ENCODE data around the gene PPP1R2.
A peak's percentile ranks its signal among the peaks of the same experiment; 100 is the strongest.
"Not testable (repeated sequence)": the region's sequence is repeated elsewhere in the genome, so short reads cannot be mapped to it uniquely, and the experiment has no call there.

Gene PPP1R2

DNA sequence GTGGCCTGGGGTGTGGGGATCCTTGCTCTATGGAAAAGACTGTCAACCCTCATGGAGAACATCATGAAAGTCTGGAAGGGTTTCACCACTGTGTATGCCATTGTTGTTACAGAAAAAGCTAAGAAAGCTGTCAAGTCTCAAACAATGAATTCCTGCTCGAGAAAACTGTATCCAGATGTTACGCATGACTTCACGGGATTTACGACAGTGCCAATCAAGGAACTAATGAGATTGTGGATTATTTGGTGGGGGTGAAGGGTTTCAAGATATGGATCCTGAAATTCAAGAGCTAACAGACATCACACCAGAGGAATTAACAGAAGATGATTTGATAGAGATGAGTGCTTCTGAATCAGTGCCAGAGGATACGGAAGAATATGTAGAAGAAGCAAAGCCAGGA, 7.8 kb downstream of the PPP1R2 start:
- no peak for DNase-seq

DNA sequence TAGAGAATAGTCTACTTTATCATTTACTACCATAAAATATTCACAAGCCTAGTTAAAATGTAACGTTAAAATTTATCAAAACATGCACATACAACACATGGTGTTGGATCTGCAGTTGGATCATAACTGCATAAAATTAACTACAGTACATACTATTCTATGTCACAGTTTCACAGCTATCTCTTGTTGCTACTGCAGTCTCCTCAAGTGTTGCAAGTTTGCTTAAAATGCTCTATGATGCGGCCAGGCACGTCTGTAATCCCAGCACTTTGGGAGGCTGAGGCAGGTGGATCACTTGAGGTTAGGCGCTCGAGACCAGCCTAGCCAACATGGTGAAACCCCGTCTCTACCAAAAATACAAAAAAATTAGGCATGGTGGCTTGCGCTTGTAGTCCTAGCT, 10.3 kb downstream of the PPP1R2 start:
- DNase-seq: no peak

DNA sequence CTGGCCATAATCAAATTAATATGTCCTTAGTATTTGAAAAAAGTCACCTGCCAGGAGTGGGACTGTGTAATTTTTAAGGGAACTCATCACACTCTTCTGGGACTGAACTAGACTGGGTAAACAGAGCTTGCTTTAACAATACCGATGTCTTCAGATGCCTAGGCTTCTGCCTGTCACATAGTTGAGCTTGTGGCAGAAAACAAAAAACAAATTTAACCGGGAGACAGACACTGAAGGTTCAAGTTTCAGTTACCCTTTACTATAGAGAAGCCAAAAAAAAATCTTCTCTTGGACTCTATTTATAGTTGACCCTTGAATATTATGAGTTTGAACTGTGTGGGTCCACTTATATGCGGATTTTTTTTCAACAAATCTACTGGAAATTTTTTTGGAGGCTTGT, 10.8 kb downstream of the PPP1R2 start:
- DNase-seq: no peak

DNA sequence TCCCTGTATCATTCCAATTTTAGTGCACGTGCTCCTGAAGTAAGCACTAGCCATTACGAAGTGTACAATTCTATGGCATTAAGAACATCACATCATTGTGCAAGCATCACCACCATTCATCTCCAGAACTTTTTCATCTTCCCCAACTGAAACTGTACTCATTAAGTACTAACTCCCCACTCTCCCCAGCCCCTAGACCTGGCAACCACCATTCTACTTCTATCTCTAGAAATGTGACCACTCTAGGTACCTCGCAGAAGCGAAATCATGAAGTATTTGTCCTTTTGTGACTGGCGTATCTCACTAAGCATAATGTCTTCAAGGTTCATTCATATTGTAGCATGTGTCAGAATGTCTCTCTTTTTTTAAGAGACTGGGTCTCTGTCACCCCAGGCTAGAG, 11.4 kb downstream of the PPP1R2 start:
- no peak for DNase-seq

DNA sequence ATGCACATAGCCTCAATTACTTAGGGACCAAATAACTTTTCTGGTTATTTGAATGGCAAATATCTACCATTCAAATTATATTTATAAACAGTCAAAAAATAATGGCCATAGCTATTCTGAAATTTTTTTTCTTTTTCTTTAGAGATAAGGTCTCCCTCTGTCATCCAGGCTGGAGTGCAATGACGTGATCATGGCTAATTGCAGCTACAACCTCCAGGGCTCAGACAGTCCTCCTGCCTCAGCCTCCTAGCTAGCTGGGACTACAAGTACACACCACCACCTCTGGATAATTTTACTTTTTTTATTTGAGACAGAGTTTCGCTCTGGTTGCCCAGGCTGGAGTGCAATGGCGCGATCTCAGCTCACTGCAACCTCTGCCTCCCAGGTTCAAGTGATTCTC, 16.6 kb downstream of the PPP1R2 start:
- no peak for DNase-seq

DNA sequence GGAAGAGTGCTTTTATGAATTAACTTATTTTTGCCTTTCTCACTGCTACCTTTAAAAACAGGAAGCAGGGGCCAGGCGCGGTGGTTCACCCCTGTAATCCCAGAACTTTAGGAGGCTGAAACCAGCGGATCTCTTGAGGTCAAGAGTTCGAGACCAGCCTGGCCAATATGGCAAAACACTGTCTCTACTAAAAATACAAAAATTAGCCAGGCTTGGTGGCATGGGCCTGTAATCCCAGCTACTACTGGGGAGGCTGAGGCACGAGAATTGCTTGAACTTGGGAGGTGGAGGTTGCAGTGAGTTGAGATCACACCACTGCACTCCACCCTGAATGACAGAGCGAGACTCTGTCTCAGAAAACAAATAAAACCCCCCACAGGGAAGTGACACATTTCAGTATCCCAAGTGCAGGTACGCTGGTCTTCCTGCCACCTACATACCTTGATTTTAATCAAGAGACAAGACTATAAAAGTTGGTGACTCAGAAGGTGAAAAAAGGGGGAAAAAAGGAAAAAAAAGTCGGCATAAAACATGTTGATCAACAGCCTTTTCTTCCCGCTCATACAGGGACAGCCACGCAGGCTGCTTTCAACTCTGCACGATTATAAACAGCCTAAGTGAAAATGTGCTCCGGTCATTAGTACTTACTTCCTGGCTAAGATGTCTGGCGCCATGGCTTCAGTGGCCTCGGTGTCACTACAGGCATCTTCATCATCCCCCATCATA, 18.8 kb downstream of the PPP1R2 start:
- DNase-seq: peak in 2 of 5 experiments; percentile 20 to 68

DNA sequence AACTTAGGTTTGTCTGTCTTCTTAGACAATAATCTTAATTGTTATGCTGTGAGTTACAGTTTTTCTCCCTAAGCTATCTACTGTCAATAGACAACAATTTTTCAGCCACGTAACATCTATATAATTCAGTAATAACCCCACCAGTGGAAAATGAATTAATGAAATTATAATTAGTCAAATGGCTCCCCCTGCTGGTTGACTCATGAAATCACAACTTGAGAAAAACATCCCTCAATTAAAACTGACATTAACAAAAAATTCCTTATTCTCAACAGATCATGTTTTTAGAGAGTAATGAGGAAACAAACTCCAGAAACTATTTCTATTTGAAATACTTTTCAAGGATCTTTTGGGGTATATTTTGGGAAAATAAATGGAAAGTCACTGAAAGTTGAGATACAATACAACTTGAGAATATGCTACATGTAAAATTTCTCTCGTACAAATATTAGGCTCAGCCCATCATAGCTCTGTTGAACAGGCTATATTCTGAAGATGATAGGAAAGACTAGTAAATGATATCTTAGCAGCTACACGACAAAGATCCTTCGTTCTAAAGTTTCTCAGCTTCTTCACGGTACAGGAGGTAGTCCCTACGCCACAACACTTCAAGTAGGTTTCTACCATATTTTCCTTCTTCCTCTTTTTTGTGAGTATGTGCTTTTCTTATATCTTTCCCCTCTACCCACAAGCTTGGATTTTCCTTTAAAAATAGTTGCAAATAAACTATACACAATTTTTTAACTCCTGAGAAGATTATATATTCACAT, 20.7 kb downstream of the PPP1R2 start:
- DNase-seq: peak in 1 of 5 experiments; percentile 34

DNA sequence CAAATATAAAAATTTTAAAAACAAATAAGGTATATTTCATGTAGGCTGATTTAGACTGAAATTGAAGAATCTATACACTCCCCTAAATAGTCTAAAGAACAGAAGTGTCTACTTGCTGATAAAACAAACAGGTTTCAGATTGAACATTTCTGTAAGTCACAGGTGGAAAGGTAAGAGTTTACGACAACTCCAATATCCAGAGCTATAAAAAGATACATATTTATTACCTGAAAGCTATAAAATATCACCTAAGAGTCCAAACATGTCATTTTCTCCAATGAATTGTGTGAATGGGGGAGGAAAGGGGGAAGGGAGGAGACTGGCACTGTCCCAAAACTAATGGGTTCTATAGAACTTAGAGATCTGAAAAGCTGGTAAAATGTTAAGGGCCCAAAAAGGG, 26.1 kb downstream of the PPP1R2 start:
- DNase-seq: no peak

DNA sequence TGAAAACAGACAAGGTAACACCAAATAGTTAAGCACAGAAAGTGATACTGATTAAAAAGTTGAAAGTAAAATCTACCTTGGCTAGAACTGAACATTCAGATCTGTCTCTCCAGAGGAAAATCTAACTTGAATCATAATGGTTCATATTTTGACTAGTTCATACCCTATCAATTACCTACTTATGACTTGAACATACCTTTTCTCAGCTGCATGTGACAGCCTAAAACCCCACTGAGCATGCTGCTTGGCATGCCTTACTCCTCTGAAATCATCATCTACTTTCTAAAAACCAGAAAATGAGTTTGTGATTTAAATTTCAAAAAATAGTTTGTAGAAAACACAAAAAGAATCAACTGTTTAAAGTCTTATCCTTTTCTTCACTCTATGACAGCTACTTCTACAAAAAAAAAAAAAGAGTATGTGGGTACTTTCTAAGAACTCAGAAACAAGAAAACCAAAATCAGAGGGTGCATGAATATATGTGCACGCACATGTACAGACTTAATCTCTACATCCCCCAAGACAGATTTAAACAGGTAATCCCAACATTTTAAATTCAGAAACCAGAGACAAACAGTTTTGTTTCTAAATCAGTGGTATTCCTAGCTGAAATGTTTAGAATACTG, 28.4 kb downstream of the PPP1R2 start:
- not testable (repeated sequence) for DNase-seq

DNA sequence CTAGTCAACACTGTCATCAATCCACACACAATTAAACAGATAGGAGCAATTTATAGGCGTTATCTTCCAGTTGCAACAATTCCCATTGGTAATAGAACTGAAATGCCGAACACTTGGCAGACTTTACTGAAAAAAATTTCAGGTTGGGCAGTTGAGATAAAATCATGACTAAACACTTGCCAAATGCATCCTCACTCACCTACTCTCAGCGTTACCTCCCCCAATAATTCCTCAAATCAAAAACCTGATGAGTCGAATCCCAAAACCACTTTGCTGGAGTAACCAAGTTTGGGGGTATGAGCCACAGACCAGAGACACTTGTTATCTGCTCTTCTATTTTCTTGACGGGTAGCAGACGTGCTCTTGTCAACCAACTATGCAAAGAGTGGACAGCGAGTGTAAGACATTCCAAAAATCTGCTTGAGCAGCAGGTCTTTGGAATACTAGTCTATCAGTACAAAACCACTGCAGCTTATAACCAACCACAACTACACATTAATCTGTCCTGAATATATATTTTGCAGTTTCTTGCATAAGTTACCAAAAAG, 30.3 kb downstream of the PPP1R2 start:
- DNase-seq: no peak

DNA sequence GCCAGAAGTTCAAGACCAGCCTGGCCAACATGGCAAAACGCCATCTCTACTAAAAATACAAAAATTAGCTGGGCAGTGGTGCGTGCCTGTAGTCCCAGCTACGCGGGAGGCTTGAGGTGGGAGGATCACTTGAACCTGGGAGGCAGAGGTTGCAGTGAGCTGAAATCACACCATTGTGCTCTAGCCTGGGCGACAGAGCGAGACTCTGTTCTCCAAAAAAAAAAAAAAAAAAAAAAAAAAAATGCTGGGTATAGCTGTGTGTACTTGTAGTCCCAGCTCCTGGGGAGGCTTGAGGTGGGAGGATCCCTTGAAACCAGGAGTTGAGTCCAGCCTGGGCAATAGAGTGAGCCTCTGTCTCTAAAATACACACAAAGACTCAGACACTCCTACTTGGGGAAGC, 32.0 kb downstream of the PPP1R2 start:
- no peak for DNase-seq

DNA sequence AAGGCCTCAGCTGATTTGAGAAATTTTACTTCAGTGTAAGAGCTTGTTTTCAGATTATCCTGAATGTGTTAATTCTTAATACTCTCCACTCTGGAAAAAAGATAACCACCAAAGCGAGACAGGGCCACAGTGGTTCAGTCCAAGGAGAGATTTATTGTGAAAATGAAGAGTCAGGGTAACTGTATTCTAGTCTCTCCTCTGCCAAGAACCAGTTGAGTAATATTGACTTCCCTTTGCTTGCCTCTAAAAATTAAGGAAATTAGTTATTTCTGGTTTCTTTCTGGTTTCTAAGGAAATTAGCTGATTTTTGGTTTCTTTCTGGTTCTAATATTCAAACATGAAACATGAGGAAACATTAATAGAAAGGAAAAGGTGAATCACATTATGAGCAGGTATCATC, 34.9 kb downstream of the PPP1R2 start:
- DNase-seq: no peak

DNA sequence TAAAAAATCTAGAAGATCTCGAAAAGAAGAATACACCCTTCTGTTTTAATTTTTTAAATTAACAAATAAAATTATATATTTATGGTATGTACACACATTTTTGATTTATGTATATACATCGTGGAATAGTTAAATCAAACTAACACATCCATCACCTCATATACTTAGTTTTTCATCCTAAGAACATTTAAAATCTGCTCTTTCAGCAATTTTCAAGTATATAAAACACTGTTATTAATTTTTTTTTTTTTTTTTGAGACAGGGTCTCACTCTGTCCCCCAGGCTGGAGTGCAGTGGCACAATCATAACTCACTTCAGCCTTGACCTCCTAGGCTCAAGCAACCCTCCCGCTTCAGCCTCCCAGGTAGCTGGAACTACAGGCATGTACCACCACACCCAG, 67.5 kb downstream of the PPP1R2 start:
- DNase-seq: no peak

DNA sequence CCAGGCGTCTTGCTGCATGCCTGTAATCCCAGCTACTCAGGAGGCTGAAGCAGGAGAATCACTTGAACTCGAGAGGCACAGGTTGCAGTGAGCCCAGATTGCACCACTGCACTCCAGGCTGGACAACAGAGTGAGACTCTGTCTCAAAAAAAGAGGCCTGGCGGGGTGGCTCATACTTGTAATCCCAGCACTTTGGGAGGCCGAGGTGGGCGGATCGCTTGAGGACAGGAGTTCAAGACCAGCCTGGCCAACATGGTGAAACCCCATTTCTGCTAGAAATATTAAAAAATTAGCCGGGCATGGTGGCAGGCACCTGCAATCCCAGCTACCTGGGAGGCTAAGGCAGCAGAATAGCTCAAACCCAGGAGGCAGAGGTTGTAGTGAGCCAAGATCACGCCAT, 68.0 kb downstream of the PPP1R2 start:
- DNase-seq: not testable (repeated sequence)

DNA sequence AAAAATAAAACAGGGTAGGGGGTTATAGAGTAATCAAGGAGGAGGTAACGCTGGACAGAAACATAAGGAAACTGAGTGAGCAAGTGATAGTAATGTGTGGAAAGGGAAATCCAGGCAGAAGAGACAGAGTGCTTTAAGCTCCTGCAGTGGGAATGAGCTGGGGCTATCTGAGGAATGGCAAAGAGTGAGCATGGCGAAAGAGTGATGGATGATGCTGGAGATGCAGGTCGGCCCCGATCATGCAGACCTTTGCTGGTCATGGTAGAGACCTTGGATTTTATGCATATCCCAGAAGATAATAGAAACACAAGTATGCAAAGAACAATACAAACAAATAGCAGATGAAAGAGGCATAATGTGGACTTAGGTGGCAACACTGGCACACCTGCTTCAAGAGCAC, 74.3 kb downstream of the PPP1R2 start:
- DNase-seq: no peak

DNA sequence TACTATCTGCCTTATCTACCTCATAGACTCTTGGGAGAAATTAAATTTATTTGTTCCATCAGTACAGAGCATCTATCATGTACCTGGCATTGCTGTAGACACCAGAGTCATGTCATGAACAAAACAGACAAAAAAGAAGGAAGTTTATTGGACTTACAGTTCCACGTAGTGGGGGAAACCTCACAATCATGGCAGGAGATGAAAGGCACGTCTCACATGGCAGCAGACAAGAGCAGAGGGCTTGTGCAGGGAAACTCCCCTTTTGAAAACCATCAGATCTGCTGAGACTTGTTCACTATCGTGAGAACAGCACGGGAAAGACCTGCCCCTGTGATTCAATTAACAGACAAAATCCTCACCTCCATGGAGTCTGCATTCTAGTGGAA, 74.7 kb downstream of the PPP1R2 start:
- DNase-seq: peak in 1 of 5 experiments; percentile 48

DNA sequence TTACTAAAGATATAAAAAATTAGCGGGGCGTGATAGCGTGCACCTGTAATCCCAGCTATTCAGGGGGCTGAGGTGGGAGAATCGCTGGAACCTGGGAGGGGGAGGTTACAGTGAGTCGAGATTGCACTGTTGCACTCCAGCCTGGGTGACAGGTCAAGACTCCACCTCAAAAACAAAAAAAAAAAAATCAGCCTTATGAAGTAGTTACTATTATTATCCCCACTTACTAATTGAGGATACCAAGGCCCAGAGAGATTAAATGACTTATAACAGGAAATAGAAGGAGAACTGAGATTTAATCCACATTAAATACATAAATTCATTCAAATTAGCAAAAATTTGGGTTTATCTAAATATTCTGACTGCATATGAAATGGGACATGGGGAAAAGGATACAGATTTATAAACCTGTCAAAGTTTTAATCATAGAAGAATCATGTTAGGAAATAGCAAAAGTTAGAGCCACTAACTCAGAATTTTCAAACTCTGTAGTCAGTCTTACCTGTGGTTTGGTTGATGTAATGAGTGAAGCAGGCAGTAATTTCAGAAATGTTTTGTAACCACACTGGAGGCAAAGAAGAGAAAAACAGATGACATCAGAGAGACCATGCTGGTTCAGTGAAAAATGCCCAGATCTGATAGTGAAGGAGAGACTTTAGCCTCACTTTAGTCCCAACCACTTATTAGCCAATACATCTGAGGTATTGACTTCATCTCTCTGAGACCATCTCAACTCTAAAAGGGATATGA, 75.3 kb downstream of the PPP1R2 start:
- peak in 1 of 5 experiments; percentile 84 for DNase-seq

DNA sequence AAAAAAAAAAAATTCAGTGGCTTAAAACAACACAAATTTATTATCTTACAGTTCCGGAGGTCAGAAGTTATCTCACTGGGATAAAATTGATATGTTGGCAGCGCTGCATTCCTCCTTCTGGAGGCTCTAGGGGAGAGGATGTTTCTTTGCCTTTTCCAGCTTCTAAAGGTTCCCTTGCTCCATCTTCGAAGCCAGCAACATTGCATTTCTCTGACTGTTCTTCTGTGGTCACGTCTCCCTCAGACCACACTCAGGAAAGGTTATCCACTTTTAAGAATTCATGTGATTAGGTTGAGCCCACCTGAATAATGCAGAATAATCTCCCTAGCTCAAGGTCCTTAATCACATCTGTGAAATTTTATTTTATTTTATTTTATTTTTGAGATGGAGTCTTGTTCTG, 76.9 kb downstream of the PPP1R2 start:
- no peak for DNase-seq

All from T-helper 2 cell (primary cell).